H9 (cell line): Measurements from ENCODE around the gene UBE2L6. TPM values are rescaled to one million over a fixed set of nuclear protein-coding genes. Genes with fewer than 3 reads are reported as not detected.
A peak's percentile ranks its signal among the peaks of the same experiment; 100 is the strongest.

Source experiments
- DNase-seq: peaks from one replicate; pipeline ENCODE4 v3.0.0-alpha.2; 2017
- H2AFZ ChIP-seq: one replicate; pipeline ENCODE4 v1.6.1; 2013; ENCODE audit warnings: mild to moderate bottlenecking, low read length, control low read depth, moderate library complexity
- H2AK5ac ChIP-seq: 2 replicates; pipeline ENCODE4 v1.6.1; 2013; ENCODE audit warnings: low read length, control low read depth, mixed read lengths; ENCODE audit not compliant: insufficient read length
- H2BK120ac ChIP-seq: one replicate; pipeline ENCODE4 v1.6.1; 2013; ENCODE audit warnings: low read depth, mild to moderate bottlenecking, low read length, control low read depth, inconsistent platforms; ENCODE audit not compliant: poor library complexity, severe bottlenecking
- H2BK12ac ChIP-seq: 2 replicates; pipeline ENCODE4 v1.6.1; 2013; ENCODE audit warnings: low read length, control low read depth, mixed read lengths, low read depth; ENCODE audit not compliant: insufficient read length
- H2BK15ac ChIP-seq: 2 replicates; pipeline ENCODE4 v1.6.1; 2013; ENCODE audit warnings: low read depth, low read length, control low read depth
- H2BK20ac ChIP-seq: one replicate; pipeline ENCODE4 v1.6.1; 2013; ENCODE audit warnings: low read depth, mild to moderate bottlenecking, low read length, control low read depth, inconsistent platforms; ENCODE audit not compliant: poor library complexity, severe bottlenecking
- H2BK5ac ChIP-seq: 2 replicates; pipeline ENCODE4 v1.6.1; 2013; ENCODE audit warnings: low read length, control low read depth, mixed read lengths; ENCODE audit not compliant: insufficient read length
- H3K14ac ChIP-seq: 2 replicates; pipeline ENCODE4 v1.6.1; 2013; ENCODE audit warnings: low read length, control low read depth; ENCODE audit not compliant: insufficient read depth
- H3K18ac ChIP-seq: 2 replicates; pipeline ENCODE4 v1.6.1; 2013; ENCODE audit warnings: low read depth, mild to moderate bottlenecking, mixed read lengths, low read length, control low read depth; ENCODE audit not compliant: insufficient read length
- H3K23ac ChIP-seq: 2 replicates; pipeline ENCODE4 v1.6.1; 2013; ENCODE audit warnings: low read length, control low read depth, mixed read lengths, low read depth; ENCODE audit not compliant: insufficient read length
- H3K23me2 ChIP-seq: 2 replicates; pipeline ENCODE4 v1.6.1; 2013; ENCODE audit warnings: low read depth, mild to moderate bottlenecking, mixed read lengths, low read length, control low read depth; ENCODE audit not compliant: insufficient read length, poor library complexity, severe bottlenecking
- H3K27ac ChIP-seq: 2 replicates; pipeline ENCODE4 v1.5.1; 2013; ENCODE audit warnings: low read length, control low read depth, mixed read lengths, low read depth; ENCODE audit not compliant: insufficient read length
- H3K27me3 ChIP-seq: 2 replicates; pipeline ENCODE4 v1.6.1; 2013; ENCODE audit warnings: low read length, control low read depth, inconsistent platforms; ENCODE audit not compliant: insufficient read depth
- H3K4ac ChIP-seq: 2 replicates; pipeline ENCODE4 v1.6.1; 2013; ENCODE audit warnings: low read depth, mild to moderate bottlenecking, control low read depth, inconsistent platforms, low read length, moderate library complexity
- H3K4me1 ChIP-seq: 2 replicates; pipeline ENCODE4 v1.6.1; 2013; ENCODE audit warnings: low read length, control low read depth, inconsistent platforms; ENCODE audit not compliant: insufficient read depth
- H3K4me2 ChIP-seq: 2 replicates; pipeline ENCODE4 v1.6.1; 2013; ENCODE audit warnings: low read length, control low read depth, mixed read lengths; ENCODE audit not compliant: insufficient read length, insufficient read depth
- H3K56ac ChIP-seq: 2 replicates; pipeline ENCODE4 v1.6.1; 2013; ENCODE audit warnings: low read depth, mild to moderate bottlenecking, mixed read lengths, low read length, control low read depth; ENCODE audit not compliant: insufficient read length
- H3K79me1 ChIP-seq: 2 replicates; pipeline ENCODE4 v1.6.1; 2013; ENCODE audit warnings: low read depth, mild to moderate bottlenecking, moderate library complexity, low read length, control low read depth, inconsistent platforms; ENCODE audit not compliant: insufficient read depth, poor library complexity, severe bottlenecking
- H3K79me2 ChIP-seq: 2 replicates; pipeline ENCODE4 v1.6.1; 2013; ENCODE audit warnings: low read length, control low read depth, inconsistent platforms; ENCODE audit not compliant: insufficient read depth
- H3K9ac ChIP-seq: 2 replicates; pipeline ENCODE4 v1.6.1; 2013; ENCODE audit warnings: low read length, control low read depth, mixed read lengths; ENCODE audit not compliant: insufficient read length; ENCODE audit errors: extremely low read depth
- H3K9me3 ChIP-seq: one replicate; pipeline ENCODE4 v1.6.1; 2013; ENCODE audit warnings: low read depth, low read length, inconsistent platforms; ENCODE audit not compliant: control insufficient read depth
- H3T11ph ChIP-seq: one replicate; pipeline ENCODE4 v1.6.1; 2013; ENCODE audit warnings: mild to moderate bottlenecking, low read length, control low read depth, inconsistent platforms
- H4K20me1 ChIP-seq: one replicate; pipeline ENCODE4 v1.6.1; 2013; ENCODE audit not compliant: control insufficient read depth, insufficient read length, insufficient read depth
- H4K5ac ChIP-seq: 2 replicates; pipeline ENCODE4 v1.6.1; 2013; ENCODE audit warnings: low read depth, mild to moderate bottlenecking, mixed read lengths, low read length, control low read depth; ENCODE audit not compliant: insufficient read length
- H4K8ac ChIP-seq: replicated peaks from 2 replicates; pipeline ENCODE4 v1.6.1; 2013; ENCODE audit warnings: low read length, control low read depth, mixed read lengths, low read depth; ENCODE audit not compliant: insufficient read length
- H4K91ac ChIP-seq: 2 replicates; pipeline ENCODE4 v1.6.1; 2013; ENCODE audit warnings: low read depth, mild to moderate bottlenecking, moderate library complexity, mixed read lengths, low read length, control low read depth; ENCODE audit not compliant: insufficient read length
- H3K27ac Mint-ChIP-seq, 3 experiments: 2 replicates in 2 of 3; 3 replicates in 1 of 3; pipeline ENCODE4 v1.8.0; 2020 to 2021; ENCODE audit warnings: mixed read lengths in 3 of 3, mild to moderate bottlenecking in 1 of 3, moderate library complexity in 1 of 3
- H3K27me3 Mint-ChIP-seq: 2 replicates; pipeline ENCODE4 v1.8.0; 2021; ENCODE audit warnings: low read depth, mild to moderate bottlenecking, moderate library complexity, mixed read lengths
- H3K36me3 Mint-ChIP-seq, 3 experiments: 2 replicates in 2 of 3; 3 replicates in 1 of 3; pipeline ENCODE4 v1.8.0; 2020 to 2021; ENCODE audit warnings: low read depth in 3 of 3, mixed read lengths in 3 of 3; ENCODE audit not compliant: insufficient read depth in 1 of 3
- H3K4me1 Mint-ChIP-seq, 2 experiments: 2 replicates each; pipeline ENCODE4 v1.8.0; 2020; ENCODE audit warnings: mixed read lengths in 2 of 2
- H3K4me3 Mint-ChIP-seq, 2 experiments: 2 replicates in 1 of 2; 3 replicates in 1 of 2; pipeline ENCODE4 v1.8.0; 2020 to 2021; ENCODE audit warnings: mild to moderate bottlenecking in 2 of 2, mixed read lengths in 2 of 2, moderate library complexity in 1 of 2
- H3K9me3 Mint-ChIP-seq, 2 experiments: 2 replicates in 1 of 2; 3 replicates in 1 of 2; pipeline ENCODE4 v1.8.0; 2020; ENCODE audit warnings: mild to moderate bottlenecking in 2 of 2, mixed read lengths in 2 of 2, moderate library complexity in 1 of 2
- CTCF ChIP-seq: fragments of 200-600 bp; sonication (generic); conservative IDR thresholded peaks from 3 replicates; pipeline ENCODE4 v1.8.0; 2021; ENCODE audit warnings: antibody characterized with exemption, mild to moderate bottlenecking
- WGBS: extraction: QIAGEN DNeasy Blood & Tissue Kit; methylation state at CpG from one replicate; pipeline ENCODE4 v1.1.7; 2013; ENCODE audit warnings: missing lambda C conversion rate, low lambda C conversion rate, mixed read lengths; ENCODE audit not compliant: insufficient read length; ENCODE audit errors: extremely low coverage; 5-methylcytosine and 5-hydroxymethylcytosine counted together
- total RNA-seq: library from RNA; stranded (reverse); gene quantifications from 2 replicates; pipeline ENCODE4 v1.2.1, GENCODE V29; 2021

UBE2L6 gene
- total RNA-seq, 1 experiment from 2014 or later, result 38.9 TPM

- Histone ChIP-seq H3T11ph (no peak overlapping the region), H2BK120ac (no peak overlapping the region), H3K27me3 (no peaks in the 10 kb centered on the region), H3K23me2 (no peaks in the 10 kb centered on the region), H3K4ac (no peak overlapping the region; the same call in 1 of the 2 replicates), H3K79me1 (no peaks in the 10 kb centered on the region), H2BK15ac (no peak overlapping the region), H4K8ac (peak overlapping the region; percentile 82), H2AK5ac (no peak overlapping the region), H4K91ac (no peak overlapping the region), H3K4me1 (no peaks in the 10 kb centered on the region; the same call in 1 of the 2 replicates), H2BK12ac (no peak overlapping the region), H3K56ac (no peak overlapping the region), H3K23ac (no peak overlapping the region), H2BK20ac (no peak overlapping the region), H3K18ac (no peak overlapping the region), H3K14ac (no peak overlapping the region), H3K4me2 (no peak overlapping the region), H4K5ac (no peak overlapping the region), H2AFZ (no peak overlapping the region), H3K27ac (no peak overlapping the region), H2BK5ac (no peak overlapping the region), H4K20me1 (no peaks in the 10 kb centered on the region), H3K9ac (no peak overlapping the region), H3K9me3 (no peaks in the 10 kb centered on the region), H3K79me2 (no peaks in the 10 kb centered on the region)
- DNase-seq, result no peak
- Mint-ChIP-seq H3K27ac (no peak overlapping the region), H3K9me3 (no peaks in the 10 kb centered on the region), H3K36me3 (peaks cover 18 to 62% (median 53%) of the 10 kb centered on the region in 3 experiments; a peak in 6 of 7 replicates), H3K4me1 (peaks cover 6 to 13% of the 10 kb centered on the region in 2 experiments; a peak in 1 of 4 replicates), H3K27me3 (no peaks in the 10 kb centered on the region; the same call in 1 of the 2 replicates), H3K4me3 (no peak overlapping the region)
- whole genome bisulfite sequencing, result no CpG with 5 or more reads among the region's 8 CpGs
- no peak for TF ChIP-seq CTCF
Measured at GRCh38 chr11:57556041-57556440, 11.4 kb downstream of the UBE2L6 start.
